ENCODE data around the gene SMAD6. TPM values are rescaled to one million over a fixed set of nuclear protein-coding genes. Genes with fewer than 3 reads are reported as not detected.

SMAD6 gene
- total and polyA plus RNA-seq, 2 of the 4 experiments (the other 2 are of a cell fraction) = 4.8 to 8.5 TPM

DNA sequence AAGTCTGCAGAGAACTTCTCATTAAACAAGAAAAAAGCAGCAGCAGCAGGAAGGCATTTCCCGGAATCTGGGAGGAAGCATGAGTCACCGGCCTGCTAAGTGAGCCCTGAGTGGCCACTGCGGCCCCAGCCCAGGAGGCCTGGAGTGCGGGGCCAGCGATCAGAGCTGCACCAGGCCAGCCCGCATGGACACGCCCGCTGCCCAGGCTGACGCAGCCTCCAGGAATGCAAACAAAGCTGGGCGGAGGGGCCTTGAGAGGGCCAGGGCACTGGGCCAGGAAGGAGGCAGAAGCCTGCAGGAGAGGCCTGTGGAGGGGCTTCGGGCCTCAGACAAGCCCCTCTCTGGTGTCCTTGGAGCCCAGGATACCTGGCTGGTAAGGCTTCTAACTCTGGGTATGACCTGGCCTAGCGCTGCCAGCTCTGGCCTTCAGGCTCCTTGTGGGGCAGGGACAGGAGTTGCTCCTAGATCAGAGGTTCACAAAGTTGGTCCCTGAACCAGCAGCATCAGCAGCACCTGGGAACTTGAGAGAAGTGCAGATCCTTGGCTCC is 101.2 kb downstream of the SMAD6 start:
- WGBS, 2 experiments (ENCODE audit: extremely low coverage in 2 of 2, insufficient read length in 1 of 2) = 2% methylated on average over 8 of the region's 12 CpGs; no CpG with 5 or more reads in 1 of the 2 experiments
- Histone ChIP-seq H3K27ac (ENCODE audit: insufficient read depth, low read length) (peak overlapping the region; percentile 99), H3K4ac (ENCODE audit: low read depth, low read length) (peak overlapping the region; percentile 100), H3K18ac (ENCODE audit: low read depth, low read length) (peak overlapping the region; percentile 96), H3K27me3 (ENCODE audit: control insufficient read depth, insufficient read depth, low read length) (no peaks in the 10 kb centered on the region), H2AK5ac (ENCODE audit: low read depth, low read length) (peak overlapping the region; percentile 95), H4K20me1 (ENCODE audit: insufficient read depth, low read length) (no peaks in the 10 kb centered on the region), H3K9me3 (ENCODE audit: control insufficient read depth, insufficient read depth, low read length) (no peaks in the 10 kb centered on the region), H4K8ac (ENCODE audit: low read depth in 2 of 2, low read length in 2 of 2) (peak overlapping the region; percentile 90 to 99), H3K4me2 (ENCODE audit: low read depth, low read length) (peak overlapping the region; percentile 11; the same call in 1 of the 2 replicates), H3K4me3 (ENCODE audit: insufficient read depth, low read depth, low read length) (no peak overlapping the region), H2AFZ (replicated peaks; ENCODE audit: low read length, poor library complexity) (peak overlapping the region; percentile 85), H2AK9ac (replicated peaks; ENCODE audit: low read depth, low read length, poor library complexity) (peak overlapping the region; percentile 100), H2BK15ac (ENCODE audit: low read depth, low read length) (peak overlapping the region; percentile 97), H3K14ac (replicated peaks; ENCODE audit: low read depth, low read length) (peak overlapping the region; percentile 98), H2BK5ac (ENCODE audit: low read depth, low read length, poor library complexity, severe bottlenecking) (peak overlapping the region; percentile 96), H3K9ac (ENCODE audit: low read depth, low read length) (peak overlapping the region; percentile 71), H3K23ac (ENCODE audit: low read depth, low read length) (peak overlapping the region; percentile 99), H2BK120ac (ENCODE audit: low read depth, low read length) (peak overlapping the region; percentile 99), H4K91ac (ENCODE audit: insufficient read depth, low read depth, low read length) (peak overlapping the region; percentile 100), H3K36me3 (ENCODE audit: control insufficient read depth, insufficient read depth, low read length) (no peaks in the 10 kb centered on the region), H3K4me1 (ENCODE audit: control insufficient read depth, insufficient read depth, low read length) (peaks cover 33% of the 10 kb centered on the region), H3K9me1 (ENCODE audit: insufficient read depth, low read length) (peaks cover 36% of the 10 kb centered on the region), H4K5ac (ENCODE audit: low read depth, low read length) (peak overlapping the region; percentile 75), H2BK20ac (ENCODE audit: low read depth, low read length) (peak overlapping the region; percentile 100), H3K56ac (ENCODE audit: extremely low read depth, insufficient read depth, low read length) (peak overlapping the region; percentile 96), H3K79me1 (ENCODE audit: low read depth in 1 of 2, low read length in 2 of 2) (peaks cover 0 to 26% of the 10 kb centered on the region in 2 experiments; a peak in 2 of 4 replicates)
- TF ChIP-seq, protein P1, sequence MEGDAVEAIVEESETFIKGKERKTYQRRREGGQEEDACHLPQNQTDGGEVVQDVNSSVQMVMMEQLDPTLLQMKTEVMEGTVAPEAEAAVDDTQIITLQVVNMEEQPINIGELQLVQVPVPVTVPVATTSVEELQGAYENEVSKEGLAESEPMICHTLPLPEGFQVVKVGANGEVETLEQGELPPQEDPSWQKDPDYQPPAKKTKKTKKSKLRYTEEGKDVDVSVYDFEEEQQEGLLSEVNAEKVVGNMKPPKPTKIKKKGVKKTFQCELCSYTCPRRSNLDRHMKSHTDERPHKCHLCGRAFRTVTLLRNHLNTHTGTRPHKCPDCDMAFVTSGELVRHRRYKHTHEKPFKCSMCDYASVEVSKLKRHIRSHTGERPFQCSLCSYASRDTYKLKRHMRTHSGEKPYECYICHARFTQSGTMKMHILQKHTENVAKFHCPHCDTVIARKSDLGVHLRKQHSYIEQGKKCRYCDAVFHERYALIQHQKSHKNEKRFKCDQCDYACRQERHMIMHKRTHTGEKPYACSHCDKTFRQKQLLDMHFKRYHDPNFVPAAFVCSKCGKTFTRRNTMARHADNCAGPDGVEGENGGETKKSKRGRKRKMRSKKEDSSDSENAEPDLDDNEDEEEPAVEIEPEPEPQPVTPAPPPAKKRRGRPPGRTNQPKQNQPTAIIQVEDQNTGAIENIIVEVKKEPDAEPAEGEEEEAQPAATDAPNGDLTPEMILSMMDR (conservative IDR thresholded peaks at IDR 0.05; ENCODE audit: low read depth, low read length) = no peak
- no peak for TF ChIP-seq SMC3 (IDR thresholded peaks at IDR 0.05; ENCODE audit: low read depth, low read length)
- TF ChIP-seq MXI1 (IDR thresholded peaks at IDR 0.05; ENCODE audit: borderline replicate concordance, low read depth, low read length) = peak; percentile 75
- peak; percentile 85 for TF ChIP-seq MAZ (IDR thresholded peaks at IDR 0.05; ENCODE audit: borderline replicate concordance, low read depth, low read length)
- peak; percentile 34; the same call in 1 of the 2 replicates for TF ChIP-seq BHLHE40 (IDR thresholded peaks at IDR 0.05; ENCODE audit: low read depth, low read length)
- peak; percentile 91 for TF ChIP-seq FOS (IDR thresholded peaks at IDR 0.05; ENCODE audit: low read depth, low read length)
- TF ChIP-seq RAD21 (IDR thresholded peaks at IDR 0.05; ENCODE audit: low read length) = peak; percentile 40
- TF ChIP-seq, protein P2, sequence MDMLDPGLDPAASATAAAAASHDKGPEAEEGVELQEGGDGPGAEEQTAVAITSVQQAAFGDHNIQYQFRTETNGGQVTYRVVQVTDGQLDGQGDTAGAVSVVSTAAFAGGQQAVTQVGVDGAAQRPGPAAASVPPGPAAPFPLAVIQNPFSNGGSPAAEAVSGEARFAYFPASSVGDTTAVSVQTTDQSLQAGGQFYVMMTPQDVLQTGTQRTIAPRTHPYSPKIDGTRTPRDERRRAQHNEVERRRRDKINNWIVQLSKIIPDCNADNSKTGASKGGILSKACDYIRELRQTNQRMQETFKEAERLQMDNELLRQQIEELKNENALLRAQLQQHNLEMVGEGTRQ (IDR thresholded peaks at IDR 0.05; ENCODE audit: low read depth, low read length) = peak; percentile 27; the same call in 1 of the 2 replicates
- TF ChIP-seq POLR2A (IDR thresholded peaks at IDR 0.05; ENCODE audit: low read depth, low read length) = no peak
- TF ChIP-seq RFX5 (IDR thresholded peaks at IDR 0.05; ENCODE audit: low read depth, low read length) = no peak
- in situ Hi-C loops (cut with MboI; ENCODE audit: low sequenced_read_pairs) = no loop called here
- peak; percentile 98 for DNase-seq
- peak; percentile 94 for ATAC-seq (ENCODE audit: low read depth)
- dilution Hi-C loops (cut with HindIII; ENCODE audit: low sequenced_read_pairs, unreplicated experiment) = no loop called here
- intact Hi-C loops (cut with micrococcal nuclease) = loop anchor here (1.0 to 5.0 kb wide), 2 partner anchors 14 to 39 kb away; no protein-coding TSS in a partner anchor
- no TSS peak for BruUV-seq (replicated peaks)
- ChIA-PET CTCF (interaction anchor here (1.6 kb wide), 1 partner anchor 48 kb away, joined by 4 read pairs; no protein-coding TSS in a partner anchor), POLR2A (ENCODE audit: unreplicated experiment) (interaction anchor here (0.5 to 0.6 kb wide), 2 partner anchors 12 to 39 kb away, joined by 3 read pairs; no protein-coding TSS in a partner anchor)

Data from IMR-90 (cell line).